Fibroblast of the aortic adventitia (primary cell): Measurements from ENCODE around the gene CORIN. TPM values are rescaled to one million over a fixed set of nuclear protein-coding genes. Genes with fewer than 3 reads are reported as not detected.

ENCODE experiments used
- DNase-seq: peaks from one replicate; pipeline ENCODE4 v3.0.0-alpha.2; 2010; ENCODE audit warnings: low read depth
- H3K4me3 ChIP-seq: 2 replicates; pipeline ENCODE4 v1.5.1; 2011; ENCODE audit warnings: low read depth, mild to moderate bottlenecking, control low read depth, low read length, moderate library complexity
- total RNA-seq: library from RNA; depleted of rRNA; stranded (reverse); fragments of >200 nt; gene quantifications from 2 replicates; pipeline ENCODE4 v1.2.3, GENCODE V29; 2012; ENCODE audit warnings: low replicate concordance
- TF ChIP-seq, protein P1 (sequence below): IDR thresholded peaks from 2 replicates; pipeline ENCODE4 v1.5.1; 2011; ENCODE audit warnings: mild to moderate bottlenecking, low read length, control low read depth, inconsistent platforms; ENCODE audit not compliant: insufficient read depth

The CORIN gene
- total RNA-seq, 1 donor: under 0.01 TPM

DNA sequence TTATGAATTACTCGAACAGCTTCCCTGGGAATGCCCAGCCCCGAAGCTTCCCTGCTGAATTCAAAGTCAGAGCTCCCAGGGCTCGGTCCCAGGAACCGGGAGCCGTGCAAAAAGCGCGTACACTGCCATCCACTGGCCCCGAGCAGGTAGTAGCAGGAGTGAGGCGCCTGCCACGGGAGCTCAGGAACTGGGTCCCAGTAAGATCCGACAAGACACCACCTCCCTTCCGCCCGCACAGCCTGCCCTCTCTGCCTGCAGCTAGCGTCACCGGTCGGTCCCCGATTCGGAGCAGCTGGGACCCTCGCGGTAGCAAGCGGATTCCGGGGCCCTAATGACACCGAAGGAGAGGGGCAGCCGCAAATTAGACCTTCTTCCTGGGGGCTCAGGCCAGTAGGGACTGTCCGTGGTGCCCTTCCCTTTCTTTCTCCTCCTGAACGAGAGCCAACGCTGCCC, 1.2 kb downstream of the CORIN start:
- peak; percentile 74 for DNase-seq
- peak overlapping the region; percentile 67 for H3K4me3 ChIP-seq
- TF ChIP-seq, protein P1, sequence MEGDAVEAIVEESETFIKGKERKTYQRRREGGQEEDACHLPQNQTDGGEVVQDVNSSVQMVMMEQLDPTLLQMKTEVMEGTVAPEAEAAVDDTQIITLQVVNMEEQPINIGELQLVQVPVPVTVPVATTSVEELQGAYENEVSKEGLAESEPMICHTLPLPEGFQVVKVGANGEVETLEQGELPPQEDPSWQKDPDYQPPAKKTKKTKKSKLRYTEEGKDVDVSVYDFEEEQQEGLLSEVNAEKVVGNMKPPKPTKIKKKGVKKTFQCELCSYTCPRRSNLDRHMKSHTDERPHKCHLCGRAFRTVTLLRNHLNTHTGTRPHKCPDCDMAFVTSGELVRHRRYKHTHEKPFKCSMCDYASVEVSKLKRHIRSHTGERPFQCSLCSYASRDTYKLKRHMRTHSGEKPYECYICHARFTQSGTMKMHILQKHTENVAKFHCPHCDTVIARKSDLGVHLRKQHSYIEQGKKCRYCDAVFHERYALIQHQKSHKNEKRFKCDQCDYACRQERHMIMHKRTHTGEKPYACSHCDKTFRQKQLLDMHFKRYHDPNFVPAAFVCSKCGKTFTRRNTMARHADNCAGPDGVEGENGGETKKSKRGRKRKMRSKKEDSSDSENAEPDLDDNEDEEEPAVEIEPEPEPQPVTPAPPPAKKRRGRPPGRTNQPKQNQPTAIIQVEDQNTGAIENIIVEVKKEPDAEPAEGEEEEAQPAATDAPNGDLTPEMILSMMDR: peak; percentile 86

DNA sequence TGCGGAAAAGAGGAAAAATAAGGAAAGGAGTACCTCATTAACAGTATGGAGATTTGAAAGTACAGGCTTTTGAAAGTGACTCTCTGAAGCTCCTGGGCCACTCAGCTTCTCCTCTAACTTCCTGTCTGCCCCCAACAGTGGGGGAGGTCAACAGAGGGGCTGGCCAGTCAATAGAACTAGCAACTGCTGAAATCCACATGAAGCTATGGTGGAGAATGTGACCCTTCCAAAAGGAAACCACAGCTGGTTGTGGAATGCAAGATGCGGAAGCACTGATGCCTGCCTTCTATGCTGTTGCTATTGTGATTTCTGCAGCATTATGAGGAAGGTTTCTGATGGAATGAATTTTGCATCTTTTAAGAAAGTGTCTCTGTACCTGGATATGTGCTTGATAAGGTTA, 2.4 kb downstream of the CORIN start:
- DNase-seq: no peak
- H3K4me3 ChIP-seq: no peak overlapping the region
- TF ChIP-seq, protein P1: no peak

DNA sequence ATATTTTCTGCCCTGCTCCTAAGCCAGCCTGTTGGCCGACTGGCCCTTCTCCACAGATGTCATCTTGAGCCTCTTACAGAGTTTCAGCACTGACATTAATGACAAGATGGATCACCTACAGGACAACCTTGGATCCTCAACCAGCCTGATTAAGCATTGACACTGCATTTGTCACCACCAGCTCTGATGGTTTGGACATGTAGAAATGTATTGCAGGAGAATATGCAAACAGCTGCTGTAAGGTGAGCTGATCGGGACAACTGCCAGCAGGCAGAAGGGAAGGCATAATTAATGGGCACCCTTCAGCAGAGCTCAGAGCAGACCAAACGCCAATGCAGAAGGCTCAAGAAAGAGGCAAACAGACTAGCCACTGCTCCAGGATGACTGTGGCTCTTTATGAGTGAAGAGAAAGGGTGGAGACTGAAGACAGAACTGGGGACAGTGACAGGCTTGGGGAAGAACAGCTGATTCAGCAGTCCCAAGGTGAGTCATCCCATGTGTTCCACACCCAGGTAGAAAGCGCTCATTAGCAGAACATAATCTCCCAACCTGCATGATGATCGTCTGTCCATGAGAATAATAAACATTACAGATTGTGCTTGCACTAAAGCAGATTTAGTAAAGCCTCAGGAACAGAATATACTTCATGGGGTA, 6.7 kb downstream of the CORIN start:
- DNase-seq: no peak
- TF ChIP-seq, protein P1: no peak
- H3K4me3 ChIP-seq: no peak overlapping the region

DNA sequence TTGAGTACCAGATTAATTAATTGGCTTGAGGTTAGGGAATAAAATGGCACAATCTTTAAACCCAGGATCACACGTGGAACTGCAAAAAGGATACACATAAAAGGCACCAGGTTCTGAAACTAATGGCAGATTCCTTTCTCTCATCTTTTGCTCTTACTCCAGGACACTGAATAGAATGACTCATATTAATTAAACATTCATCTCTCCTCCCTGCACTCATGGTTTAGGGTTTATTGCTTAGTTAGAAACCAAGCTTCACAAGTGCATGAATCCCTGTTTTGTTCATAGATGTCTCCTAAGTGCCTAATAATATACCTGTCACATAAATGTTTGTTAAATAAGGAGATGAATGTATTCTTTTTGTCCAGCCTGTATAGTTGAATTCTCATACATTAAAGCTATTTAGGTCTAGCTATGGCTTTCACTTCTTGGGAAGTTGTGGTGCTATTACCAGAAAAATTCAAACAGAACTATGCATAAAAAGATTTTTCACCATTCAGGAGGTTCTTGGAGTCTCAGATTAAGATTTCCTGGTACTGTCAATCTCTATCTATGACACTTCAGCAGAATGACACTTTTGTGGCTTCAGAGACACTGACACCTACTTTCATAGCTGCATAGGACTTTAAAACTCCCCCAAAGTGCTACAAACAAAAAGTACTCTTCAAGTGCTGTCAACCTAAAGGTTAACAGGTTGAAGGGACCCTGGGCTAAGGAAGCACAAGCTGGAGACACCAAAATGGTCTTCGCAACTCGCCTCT, 7.4 kb downstream of the CORIN start:
- no peak for DNase-seq
- TF ChIP-seq, protein P1: no peak
- H3K4me3 ChIP-seq: no peak overlapping the region

DNA sequence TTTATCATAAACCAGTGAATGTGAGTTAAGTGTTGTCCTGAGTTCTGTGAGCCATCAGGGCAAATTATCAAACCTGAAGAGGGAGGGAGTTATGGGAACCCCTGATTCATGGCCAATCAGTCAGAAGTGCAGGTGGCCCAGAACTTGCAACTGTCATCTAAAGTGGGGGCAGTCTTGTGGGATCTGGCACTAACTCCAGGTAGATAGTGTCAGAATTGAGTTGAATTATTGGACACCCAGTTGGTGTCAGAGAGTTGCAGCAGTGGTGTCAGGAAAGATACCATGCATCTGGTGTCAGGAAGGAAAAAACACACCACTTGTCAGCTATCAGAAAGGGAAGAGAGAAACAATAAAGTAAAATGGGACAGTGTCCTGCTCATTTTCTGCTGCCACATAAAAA, 8.4 kb downstream of the CORIN start:
- DNase-seq: no peak
- TF ChIP-seq, protein P1: no peak
- no peak overlapping the region for H3K4me3 ChIP-seq

DNA sequence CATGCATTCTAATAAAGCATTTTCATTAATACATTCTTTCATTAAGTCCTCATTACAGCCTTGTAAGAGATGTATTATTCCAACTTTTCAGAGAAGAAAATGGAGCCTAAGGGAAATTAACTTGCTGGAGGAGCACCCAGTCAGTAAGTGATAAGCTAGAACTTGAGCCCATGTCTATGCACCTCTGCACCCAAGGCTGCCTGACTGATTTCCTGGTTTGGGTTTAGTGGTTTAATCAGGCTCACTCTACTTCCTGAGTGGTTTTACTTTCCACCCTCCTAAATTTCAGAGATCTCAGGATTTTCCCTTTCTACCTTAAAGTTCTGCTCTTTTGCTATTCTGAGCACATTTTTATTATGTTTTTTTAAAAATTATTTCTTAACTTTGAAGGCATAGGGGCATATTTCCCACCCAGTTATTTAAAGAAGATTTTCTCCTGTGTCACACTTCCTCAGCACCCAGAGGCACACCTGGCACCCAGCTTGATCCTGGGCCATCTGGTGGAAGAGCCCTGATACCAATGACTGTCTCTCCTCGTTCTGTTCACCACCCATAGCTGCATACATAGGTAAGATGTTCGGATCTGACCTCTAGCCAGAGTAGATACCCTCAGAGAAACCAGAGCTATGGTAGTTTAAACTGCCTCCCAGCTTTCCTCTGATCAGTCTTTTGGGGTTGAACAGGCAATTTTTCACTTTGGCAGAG, 10.4 kb downstream of the CORIN start:
- no peak overlapping the region for H3K4me3 ChIP-seq
- TF ChIP-seq, protein P1: no peak
- DNase-seq: no peak
